Naive thymus-derived CD8-positive, alpha-beta T cell (primary cell): ENCODE results near the gene PRCP. TPM values are rescaled to one million over a fixed set of nuclear protein-coding genes. Genes with fewer than 3 reads are reported as not detected.

ENCODE experiments used
- ATAC-seq, 2 donors: fragments of 150-1000 bp; cut with Tn5 transposase in 1 of 2; sonication (Bioruptor Pico), chemical (Tn5 transposase) in 1 of 2; 1 replicate in 1 of 2; 2 replicates in 1 of 2; pipeline ENCODE4 v1.10.0; 2021; ENCODE audit warnings: mild to moderate bottlenecking in 2 of 2, moderate library complexity in 2 of 2
- POLR2A ChIA-PET: fragments of 350-600 bp; sonication (Branson Sonifier 250); formaldehyde crosslinking; loops from one replicate; lab custom pipeline; 2021; ENCODE audit warnings: antibody characterized with exemption; lab: Charles Lee
- DNase-seq, 10 donors: peaks; one replicate each; pipeline versions ENCODE4 v3.0.0 to v3.0.0-alpha.2; 2020 to 2022
- H3K27ac Mint-ChIP-seq, 10 donors: one replicate each; pipeline ENCODE4 v1.8.0; 2020 to 2022; ENCODE audit warnings: mild to moderate bottlenecking in 10 of 10, mixed read lengths in 10 of 10, moderate library complexity in 4 of 10, inconsistent platforms in 1 of 10
- H3K27me3 Mint-ChIP-seq, 5 donors: one replicate each; pipeline ENCODE4 v1.8.0; 2021 to 2022; ENCODE audit warnings: mixed read lengths in 5 of 5
- H3K36me3 Mint-ChIP-seq, 3 donors: one replicate each; pipeline ENCODE4 v1.8.0; 2020 to 2022; ENCODE audit warnings: mixed read lengths in 3 of 3, mild to moderate bottlenecking in 2 of 3, inconsistent platforms in 1 of 3
- H3K4me1 Mint-ChIP-seq, 4 donors: one replicate each; pipeline ENCODE4 v1.8.0; 2021 to 2022; ENCODE audit warnings: mixed read lengths in 4 of 4
- H3K4me3 Mint-ChIP-seq, 10 donors: one replicate each; pipeline ENCODE4 v1.8.0; 2020 to 2022; ENCODE audit warnings: mild to moderate bottlenecking in 10 of 10, mixed read lengths in 10 of 10, moderate library complexity in 6 of 10, inconsistent platforms in 1 of 10
- H3K9me3 Mint-ChIP-seq, 9 donors: one replicate each; pipeline ENCODE4 v1.8.0; 2020 to 2022; ENCODE audit warnings: mixed read lengths in 9 of 9, mild to moderate bottlenecking in 3 of 9, inconsistent platforms in 1 of 9, moderate library complexity in 1 of 9
- polyA plus RNA-seq, 3 donors: library from polyadenylated mRNA; unstranded; fragments of 300-500 nt; fragmentation: Illumina TruSeq; gene quantifications; one replicate each; pipeline ENCODE4 v1.2.3, GENCODE V29; 2021
- total RNA-seq, 8 experiments: library from RNA in 2 of 8; stranded (reverse) in 2 of 8; gene quantifications; one replicate each; pipeline ENCODE4 v1.2.3 and lab custom pipeline; 2021 to 2026

The PRCP gene
- total and polyA plus RNA-seq, 5 experiments from 2014 or later = 26.4 to 50.2 (median 48.3) TPM

DNA sequence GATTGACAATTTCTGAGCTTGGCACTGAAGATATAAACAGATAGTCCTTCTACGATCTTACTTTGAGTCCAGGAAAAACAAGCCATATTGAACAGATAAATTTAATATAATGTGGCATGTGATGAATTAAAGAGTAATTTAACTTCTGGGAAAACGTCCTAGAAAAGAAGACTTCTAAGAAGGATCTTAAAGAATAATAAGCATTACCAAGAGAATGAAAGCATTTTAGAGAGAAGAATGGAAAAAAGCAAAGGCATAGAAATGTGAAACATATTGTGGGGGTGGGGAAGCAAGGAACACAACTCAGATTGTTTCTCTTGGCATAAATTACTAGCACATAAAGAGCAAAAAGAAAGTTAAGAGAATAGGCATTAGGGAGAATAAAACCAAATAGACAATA lies 6.7 kb upstream of the PRCP start:
- Mint-ChIP-seq H3K36me3 (peaks cover 0 to 7% (median 6%) of the 10 kb centered on the region in 3 donors), H3K27ac (peak overlapping the region in 8 of 10 donors; percentile 5 to 84 (median 53)), H3K4me3 (peak overlapping the region in 1 of 10 donors; percentile 7), H3K4me1 (peaks cover 6 to 41% (median 38%) of the 10 kb centered on the region in 4 donors), H3K27me3 (no peaks in the 10 kb centered on the region), H3K9me3 (peaks cover 0 to 7% (median 5%) of the 10 kb centered on the region in 9 donors)
- ATAC-seq (no peak), DNase-seq (no peak)
- POLR2A ChIA-PET = interaction anchor here (1.3 kb wide), 1 partner anchor 53 kb away, joined by 6 read pairs; no protein-coding TSS in a partner anchor

DNA sequence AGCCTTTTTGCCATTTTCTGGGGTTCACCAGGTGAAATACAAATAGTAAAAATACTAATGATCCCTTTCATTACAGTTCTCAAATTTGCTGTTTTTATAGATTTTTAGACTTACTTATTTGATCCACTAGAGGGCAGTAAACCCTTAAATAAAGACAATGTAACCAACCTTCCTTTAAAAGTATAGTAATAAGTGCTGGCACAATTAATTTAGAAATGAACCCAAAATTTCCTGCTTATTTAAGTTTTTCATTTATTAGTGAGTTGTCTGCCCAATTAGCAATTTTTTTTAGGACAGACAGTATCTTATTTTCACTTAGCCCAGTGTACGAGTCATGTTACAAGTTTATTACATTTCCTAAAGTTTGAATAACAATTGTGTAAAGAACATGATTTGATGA lies 6.0 kb upstream of the PRCP start:
- peak overlapping the region in 1 of 10 donors; percentile 7 for H3K4me3 Mint-ChIP-seq
- H3K27me3 Mint-ChIP-seq = no peaks in the 10 kb centered on the region
- peaks cover 0 to under 1% (median 0%) of the 10 kb centered on the region in 9 donors for H3K9me3 Mint-ChIP-seq
- H3K4me1 Mint-ChIP-seq = peaks cover 8 to 46% (median 42%) of the 10 kb centered on the region in 4 donors
- POLR2A ChIA-PET = no interaction called here
- DNase-seq (peak in 3 of 10 donors; percentile 56 to 61 (median 58)), ATAC-seq (no peak)
- H3K27ac Mint-ChIP-seq = peak overlapping the region in 7 of 10 donors; percentile 9 to 84 (median 46)
- no peaks in the 10 kb centered on the region for H3K36me3 Mint-ChIP-seq

DNA sequence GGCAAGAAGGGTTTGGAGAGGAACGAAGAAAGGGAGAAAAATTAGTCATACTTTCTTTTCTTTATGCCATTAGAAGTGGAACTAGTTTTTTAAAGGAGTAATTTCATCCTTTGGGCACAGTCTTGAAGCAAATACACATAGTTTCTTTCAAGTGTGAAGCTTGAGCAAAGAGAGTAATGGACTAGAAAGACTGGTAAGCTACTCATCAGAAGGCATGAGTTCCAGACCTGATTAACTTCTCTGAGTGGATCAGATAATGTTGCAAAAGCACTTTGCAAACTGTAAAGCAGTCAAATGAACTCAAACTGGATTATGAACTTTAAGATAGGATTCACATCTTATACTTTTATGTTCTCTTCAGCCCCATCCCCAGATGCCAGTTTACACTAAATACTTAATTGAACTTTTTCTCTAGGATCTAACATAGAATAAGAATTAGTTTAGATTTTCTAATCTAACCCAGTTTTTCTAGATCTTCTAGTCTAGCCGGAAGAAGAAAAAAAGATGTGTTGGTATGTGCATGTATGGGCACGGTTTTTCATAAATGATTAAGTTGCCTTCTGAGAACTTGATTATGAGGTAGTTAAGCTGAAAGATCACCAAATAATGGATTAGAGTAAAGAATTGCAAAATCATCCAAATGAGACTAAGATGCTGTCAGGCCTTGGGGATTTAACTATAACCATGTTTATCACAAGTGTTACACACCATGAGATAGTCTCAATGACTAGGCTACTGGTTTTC lies 3.8 kb upstream of the PRCP start:
- Mint-ChIP-seq H3K4me1 (peaks cover 22 to 61% (median 51%) of the 10 kb centered on the region in 4 donors), H3K4me3 (no peak overlapping the region), H3K9me3 (no peaks in the 10 kb centered on the region), H3K36me3 (no peaks in the 10 kb centered on the region), H3K27ac (no peak overlapping the region), H3K27me3 (no peaks in the 10 kb centered on the region)
- POLR2A ChIA-PET = no interaction called here
- ATAC-seq = no peak
- no peak for DNase-seq

DNA sequence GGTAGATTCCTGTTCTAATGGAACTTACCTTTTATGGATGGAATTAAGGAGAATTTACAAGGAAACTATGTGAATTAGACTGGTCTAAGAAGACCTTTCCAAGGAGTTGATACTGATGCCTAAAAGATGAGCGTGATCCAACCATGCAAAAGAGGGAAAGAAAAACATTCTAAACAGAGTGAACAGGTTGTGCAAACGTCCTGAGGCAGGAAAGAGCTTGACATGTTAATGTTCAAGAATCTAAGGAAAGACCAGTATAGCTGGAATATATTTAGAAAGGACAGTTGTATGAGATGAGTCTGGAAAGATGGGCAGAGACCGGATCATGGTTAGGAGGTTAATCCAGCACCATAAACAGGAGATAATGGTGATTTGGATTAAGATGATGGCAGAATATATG lies 2.6 kb upstream of the PRCP start:
- ATAC-seq (no peak), DNase-seq (no peak)
- POLR2A ChIA-PET = interaction anchor here (3.2 kb wide), 1 partner anchor 172 kb away, joined by 12 read pairs; no protein-coding TSS in a partner anchor
- peaks cover 23 to 52% (median 49%) of the 10 kb centered on the region in 4 donors for H3K4me1 Mint-ChIP-seq
- H3K9me3 Mint-ChIP-seq = no peaks in the 10 kb centered on the region
- H3K27me3 Mint-ChIP-seq = no peaks in the 10 kb centered on the region
- peak overlapping the region in 8 of 10 donors; percentile 39 to 100 (median 94) for H3K4me3 Mint-ChIP-seq
- H3K27ac Mint-ChIP-seq = peak overlapping the region in 7 of 10 donors; percentile 29 to 100 (median 99)
- H3K36me3 Mint-ChIP-seq = no peaks in the 10 kb centered on the region

DNA sequence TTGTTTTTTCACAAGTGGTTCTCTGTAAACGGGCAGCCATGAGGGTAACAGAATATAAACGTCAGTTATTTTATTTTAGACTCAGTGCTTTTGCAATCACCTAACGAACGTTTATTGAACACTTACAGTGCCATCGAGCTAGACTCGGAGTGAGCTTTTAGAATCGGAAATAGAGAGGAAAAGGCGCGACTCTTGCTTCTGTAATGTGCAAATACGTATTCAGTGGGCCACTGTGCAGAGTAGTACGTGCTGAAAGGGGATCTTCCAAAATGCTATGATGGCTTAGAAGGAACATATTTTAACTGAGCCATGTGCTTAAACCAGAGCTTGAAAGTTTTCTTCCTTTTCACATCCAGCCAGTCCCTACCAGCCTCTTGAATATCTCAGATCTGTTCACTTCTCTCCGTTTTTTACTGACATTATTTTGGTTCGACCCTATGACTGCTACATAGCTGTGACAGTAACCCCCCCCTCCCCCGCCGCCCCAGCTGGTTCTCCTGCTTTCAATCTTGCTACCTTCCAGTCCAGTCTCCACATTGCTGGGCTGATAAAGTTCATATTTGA lies 1.8 kb upstream of the PRCP start:
- H3K4me1 Mint-ChIP-seq = peaks cover 23 to 53% (median 49%) of the 10 kb centered on the region in 4 donors
- DNase-seq (no peak), ATAC-seq (peak in 1 of 2 donors; percentile 4)
- POLR2A ChIA-PET = interaction anchor here (0.7 to 3.5 kb wide), 26 partner anchors 9 to 384 kb away, joined by 3 to 69 read pairs (median 7); partner anchors contain the start of genes ANKRD42, CCDC90B, PCF11 and RAB30
- peak overlapping the region; percentile 92 to 100 (median 100) for H3K27ac Mint-ChIP-seq
- H3K36me3 Mint-ChIP-seq = no peaks in the 10 kb centered on the region
- no peaks in the 10 kb centered on the region for H3K27me3 Mint-ChIP-seq
- H3K4me3 Mint-ChIP-seq = peak overlapping the region; percentile 90 to 100 (median 100)
- H3K9me3 Mint-ChIP-seq = no peaks in the 10 kb centered on the region

DNA sequence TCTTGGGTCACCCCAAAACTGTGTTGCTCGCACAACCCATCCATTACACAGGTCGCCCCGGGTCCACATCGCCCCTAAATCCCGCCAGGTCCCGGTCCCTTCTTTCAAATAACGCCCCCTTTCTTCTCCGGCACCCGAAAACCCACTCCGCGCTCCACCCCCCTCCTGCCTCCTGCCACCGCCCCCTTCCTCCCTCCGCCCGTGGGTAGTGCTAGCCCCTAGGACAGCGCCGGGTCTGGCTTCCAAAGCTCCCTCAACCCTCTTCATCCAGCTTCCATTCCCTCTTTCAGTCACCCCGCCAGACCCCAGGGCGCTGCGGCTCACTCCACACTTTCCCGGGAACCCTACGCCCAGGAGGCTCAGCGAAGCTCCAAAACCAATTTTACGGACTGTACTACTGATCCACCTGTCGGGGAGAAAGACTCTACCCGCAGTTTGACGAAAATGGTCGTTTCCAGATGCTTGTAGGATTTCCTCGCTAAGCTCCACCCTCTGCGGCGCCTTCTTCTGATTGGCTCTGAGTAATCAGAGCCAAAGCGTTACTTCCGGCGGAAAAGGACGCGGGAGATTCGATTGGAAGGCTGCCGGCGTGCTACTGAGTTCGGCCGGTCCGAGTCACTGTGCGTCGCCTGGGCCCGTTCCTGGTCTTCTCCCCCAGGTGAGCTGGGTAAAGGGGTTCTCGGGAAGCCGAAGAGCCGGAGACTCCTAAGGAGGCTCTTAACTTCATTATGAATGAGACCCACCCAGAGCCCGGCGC lies 1.1 kb upstream of the PRCP start, which contains the start of gene DDIAS:
TSS of gene DDIAS (plus strand) at position 572 of the 757 bp plus-strand sequence. CDS start 13,003 bp downstream, outside the sequence.
- ATAC-seq (peak; percentile 65 to 68), DNase-seq (peak; percentile 78 to 98 (median 94))
- POLR2A ChIA-PET = interaction anchor here (0.7 to 3.5 kb wide), 32 partner anchors 10 to 385 kb away, joined by 3 to 69 read pairs (median 6); partner anchors contain the start of genes ANKRD42, CCDC90B, PCF11 and RAB30
- Mint-ChIP-seq H3K4me1 (peaks cover 24 to 51% (median 47%) of the 10 kb centered on the region in 4 donors), H3K27me3 (no peaks in the 10 kb centered on the region), H3K36me3 (peaks cover 0 to 2% (median 0%) of the 10 kb centered on the region in 3 donors), H3K4me3 (peak within 1 kb of the TSS; percentile 90 to 100 (median 100)), H3K27ac (peak within 1 kb of the TSS; percentile 92 to 100 (median 100)), H3K9me3 (no peaks in the 10 kb centered on the region)

DNA sequence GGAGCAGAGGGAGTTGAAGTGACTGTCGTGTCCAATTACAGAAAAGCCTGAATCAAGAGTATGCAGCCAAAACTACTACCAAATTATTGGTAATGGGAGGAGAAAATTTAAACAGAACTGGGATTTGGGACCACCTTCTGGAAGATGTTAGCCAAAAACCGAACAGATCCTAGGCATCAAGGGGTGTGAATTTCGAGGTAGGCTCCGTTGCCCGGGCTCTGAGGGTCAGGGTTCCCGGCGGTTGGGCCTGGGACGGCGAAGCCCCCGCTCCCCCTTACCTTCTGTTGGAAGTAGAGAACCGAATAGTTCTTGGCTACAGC lies 313 bp downstream of the PRCP start:
- peak overlapping the region; percentile 90 to 100 (median 100) for H3K4me3 Mint-ChIP-seq
- peaks cover 29 to 60% (median 51%) of the 10 kb centered on the region in 4 donors for H3K4me1 Mint-ChIP-seq
- no peaks in the 10 kb centered on the region for H3K9me3 Mint-ChIP-seq
- H3K27ac Mint-ChIP-seq = peak overlapping the region; percentile 92 to 100 (median 100)
- no peaks in the 10 kb centered on the region for H3K27me3 Mint-ChIP-seq
- POLR2A ChIA-PET = interaction anchor here (0.6 to 3.5 kb wide), 19 partner anchors 10 to 393 kb away, joined by 3 to 69 read pairs (median 6); partner anchors contain the start of genes ANKRD42, CCDC90B and PCF11
- ATAC-seq (no peak), DNase-seq (peak in 1 of 10 donors; percentile 6)
- H3K36me3 Mint-ChIP-seq = peaks cover 0 to 2% (median 0%) of the 10 kb centered on the region in 3 donors

DNA sequence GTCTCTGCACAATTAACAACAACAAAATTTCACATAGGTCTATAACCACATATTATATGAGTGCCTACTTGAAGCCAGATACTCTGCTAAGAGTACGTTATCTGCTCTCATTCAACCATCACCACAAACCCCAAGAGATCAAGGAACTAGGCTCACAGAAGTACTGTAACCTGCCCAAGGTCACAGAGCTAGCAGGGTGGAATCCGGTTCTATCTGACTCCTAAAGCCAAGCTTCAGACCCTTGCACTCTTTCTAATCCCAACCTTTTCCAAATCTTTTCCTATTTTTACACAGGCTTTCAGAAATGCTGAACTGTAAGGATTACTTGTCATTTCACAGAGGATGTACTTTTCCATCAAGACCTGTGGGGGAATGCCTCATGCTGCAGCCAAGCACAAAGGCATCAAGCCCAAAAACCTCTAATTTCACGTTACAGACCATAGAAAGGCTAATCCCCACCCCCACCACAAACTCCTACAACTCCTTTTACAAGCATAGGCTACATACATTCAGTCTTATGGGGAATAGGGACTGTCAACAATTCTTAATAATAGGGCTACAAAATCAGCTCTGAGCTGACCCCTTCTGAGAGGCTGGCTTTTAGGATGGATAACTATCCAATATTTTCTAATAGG lies 927 bp downstream of the PRCP start:
- Mint-ChIP-seq H3K36me3 (peaks cover 0 to 2% (median 0%) of the 10 kb centered on the region in 3 donors), H3K4me3 (peak overlapping the region; percentile 90 to 100 (median 100)), H3K4me1 (peaks cover 29 to 60% (median 51%) of the 10 kb centered on the region in 4 donors), H3K9me3 (no peaks in the 10 kb centered on the region), H3K27me3 (no peaks in the 10 kb centered on the region), H3K27ac (peak overlapping the region; percentile 86 to 100 (median 98))
- DNase-seq = peak in 9 of 10 donors; percentile 11 to 80 (median 52)
- POLR2A ChIA-PET = interaction anchor here (0.6 to 3.5 kb wide), 7 partner anchors 32 to 393 kb away, joined by 3 to 69 read pairs (median 5); partner anchors contain the start of genes ANKRD42, CCDC90B, PCF11 and RAB30
- ATAC-seq = peak; percentile 28 to 47

DNA sequence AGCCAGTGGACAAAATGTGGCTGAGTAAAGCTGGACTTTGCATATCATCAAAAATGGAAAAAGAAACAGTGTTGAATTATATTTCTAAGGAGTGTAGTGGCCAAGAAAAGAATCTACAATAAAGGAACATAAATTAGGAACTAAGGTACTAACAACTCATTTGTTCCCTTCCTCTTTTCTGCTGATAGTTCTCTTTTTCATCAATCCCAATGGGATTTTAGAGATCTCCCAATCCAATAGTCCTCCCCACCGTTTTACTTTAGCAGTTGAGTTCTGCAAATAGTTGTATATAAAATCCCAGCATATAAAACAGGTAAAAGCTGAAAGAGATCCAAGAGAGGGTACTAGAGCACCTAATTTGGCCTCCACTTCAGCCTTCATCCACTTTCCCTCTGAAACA lies 2.0 kb downstream of the PRCP start:
- Mint-ChIP-seq H3K4me1 (peaks cover 29 to 60% (median 51%) of the 10 kb centered on the region in 4 donors), H3K4me3 (peak overlapping the region in 4 of 10 donors; percentile 39 to 90 (median 41)), H3K9me3 (no peaks in the 10 kb centered on the region), H3K27me3 (no peaks in the 10 kb centered on the region), H3K36me3 (peaks cover 0 to 2% (median 0%) of the 10 kb centered on the region in 3 donors), H3K27ac (peak overlapping the region in 4 of 10 donors; percentile 16 to 77 (median 46))
- ATAC-seq = no peak
- DNase-seq = no peak
- POLR2A ChIA-PET = no interaction called here

DNA sequence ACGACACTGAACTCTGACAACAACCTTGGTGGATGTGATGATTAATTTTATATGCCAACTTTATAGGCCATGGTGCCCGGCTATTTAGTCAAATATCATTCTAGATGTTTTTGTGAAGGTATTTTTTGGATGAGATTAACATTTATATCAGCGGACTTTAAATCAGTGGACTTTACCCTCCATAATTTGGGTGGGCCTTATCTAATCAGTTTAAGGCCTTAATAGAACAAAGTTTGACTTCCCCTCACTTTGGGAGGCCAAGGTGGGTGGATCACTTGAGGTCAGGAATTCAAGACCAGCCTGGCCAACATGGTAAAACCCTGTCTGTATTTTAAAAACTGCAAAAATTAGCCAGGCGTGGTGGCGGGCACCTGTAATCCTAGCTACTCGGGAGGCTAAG lies 4.0 kb downstream of the PRCP start:
- ATAC-seq = no peak
- DNase-seq = no peak
- Mint-ChIP-seq H3K9me3 (no peaks in the 10 kb centered on the region), H3K36me3 (peaks cover 0 to 2% (median 0%) of the 10 kb centered on the region in 3 donors), H3K27me3 (no peaks in the 10 kb centered on the region), H3K4me3 (peak overlapping the region in 1 of 10 donors; percentile 29), H3K27ac (peak overlapping the region in 2 of 10 donors; percentile 17 to 64), H3K4me1 (peaks cover 23 to 52% (median 39%) of the 10 kb centered on the region in 4 donors)
- POLR2A ChIA-PET = interaction anchor here (0.8 kb wide), 1 partner anchor 390 kb away, joined by 5 read pairs; the partner anchor contains the start of gene CCDC90B

DNA sequence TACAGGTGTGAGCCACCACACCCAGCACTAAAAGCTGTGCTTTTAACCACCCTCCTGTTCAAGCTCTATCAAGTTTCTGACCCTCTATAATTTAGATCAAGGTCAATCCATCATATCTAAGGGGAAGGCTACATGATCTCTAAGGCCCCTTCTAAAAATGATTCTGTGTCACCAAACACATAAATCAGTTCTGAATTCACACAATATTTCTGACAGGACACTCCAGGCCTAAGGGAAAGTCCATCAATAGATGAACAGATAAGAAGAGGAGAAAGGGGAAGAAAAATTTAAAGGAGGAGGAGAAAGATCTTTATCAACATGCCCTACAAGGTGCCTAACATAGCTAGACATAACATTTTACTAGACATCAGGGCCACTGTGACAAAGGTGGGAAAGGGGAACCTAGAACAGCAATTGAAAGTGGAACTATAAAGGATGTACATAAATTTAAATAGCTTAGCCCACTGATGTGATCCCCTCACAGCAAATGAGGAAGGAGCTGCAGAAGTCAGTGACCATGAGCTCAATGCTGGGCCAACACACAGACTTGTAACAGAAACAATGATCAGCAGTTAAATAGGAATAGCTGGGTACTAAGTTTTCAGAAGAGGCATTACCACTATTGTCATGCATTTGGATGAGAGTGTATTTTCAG lies 4.7 kb downstream of the PRCP start:
- Mint-ChIP-seq H3K4me3 (peak overlapping the region in 1 of 10 donors; percentile 48), H3K4me1 (peaks cover 20 to 51% (median 36%) of the 10 kb centered on the region in 4 donors), H3K36me3 (peaks cover 0 to 2% (median 0%) of the 10 kb centered on the region in 3 donors), H3K9me3 (no peaks in the 10 kb centered on the region), H3K27me3 (no peaks in the 10 kb centered on the region), H3K27ac (peak overlapping the region in 7 of 10 donors; percentile 2 to 78 (median 61))
- ATAC-seq = no peak
- DNase-seq = no peak
- POLR2A ChIA-PET = interaction anchor here (0.8 kb wide), 1 partner anchor 390 kb away, joined by 5 read pairs; the partner anchor contains the start of gene CCDC90B
